Measurements from ENCODE around the gene ABCC1.

GRCh38 chr16:16013812-16014211 is 64.4 kb downstream of the ABCC1 start:
- TF ChIP-seq CTCF (IDR thresholded peaks at IDR 0.05) (no peak), POLR2A (IDR thresholded peaks at IDR 0.05) (no peak)
